Epithelial cell of proximal tubule (primary cell): ENCODE measurements around the gene EFCAB6. TPM values are rescaled to one million over a fixed set of nuclear protein-coding genes. Genes with fewer than 3 reads are reported as not detected.

Source experiments
- DNase-seq: peaks from one replicate; pipeline ENCODE4 v3.0.0-alpha.2; 2011; ENCODE audit warnings: low read depth
- H3K4me3 ChIP-seq: 2 replicates; pipeline ENCODE4 v1.5.1; 2011; ENCODE audit warnings: low read depth, mild to moderate bottlenecking, low read length
- CTCF ChIP-seq: conservative IDR thresholded peaks from 2 replicates; pipeline ENCODE4 v1.5.1; 2012; ENCODE audit warnings: low read depth, mild to moderate bottlenecking, low read length
- total RNA-seq: library from RNA; depleted of rRNA; stranded (reverse); fragments of >200 nt; gene quantifications from 2 replicates; pipeline ENCODE4 v1.2.3, GENCODE V29; 2015

EFCAB6 gene
- total RNA-seq, 1 donor from 2014 or later, result 0.23 TPM

GRCh38 chr22:43747877-43748276, 64.2 kb downstream of the EFCAB6 start:
- TF ChIP-seq CTCF, result peak; percentile 23
- no peak overlapping the region for H3K4me3 ChIP-seq
- DNase-seq, result no peak

- TF ChIP-seq CTCF, result no peak
- DNase-seq, result no peak
Measured at GRCh38 chr22:43747058-43747457, 65.0 kb downstream of the EFCAB6 start.

GRCh38 chr22:43745783-43746356, 66.2 kb downstream of the EFCAB6 start:
- no peak for TF ChIP-seq CTCF
- no peak for DNase-seq

More at GRCh38 chr22:43747058-43747457, 65.0 kb downstream of the EFCAB6 start:
- H3K4me3 ChIP-seq, result no peak overlapping the region

GRCh38 chr22:43745411-43745770, 66.7 kb downstream of the EFCAB6 start:
- no peak overlapping the region for H3K4me3 ChIP-seq
- no peak for DNase-seq
- TF ChIP-seq CTCF, result no peak

More at GRCh38 chr22:43745783-43746356, 66.2 kb downstream of the EFCAB6 start:
- no peak overlapping the region for H3K4me3 ChIP-seq

- H3K4me3 ChIP-seq, result no peak overlapping the region
- DNase-seq, result no peak
- TF ChIP-seq CTCF, result no peak
Measured at GRCh38 chr22:43744700-43745410, 67.2 kb downstream of the EFCAB6 start.

GRCh38 chr22:43743929-43744643, 68.0 kb downstream of the EFCAB6 start:
- TF ChIP-seq CTCF, result no peak
- DNase-seq, result no peak
- no peak overlapping the region for H3K4me3 ChIP-seq
